Astrocyte (in vitro differentiated cells and primary cell): Measurements from ENCODE around the gene CNGA3. TPM values are rescaled to one million over a fixed set of nuclear protein-coding genes. Genes with fewer than 3 reads are reported as not detected.
A peak's percentile ranks its signal among the peaks of the same experiment; 100 is the strongest.

Experiments used
- DNase-seq: peaks from one replicate; pipeline ENCODE4 v3.0.0-alpha.2; 2010; ENCODE audit warnings: low read depth
- FAIRE-seq: peaks from 2 replicates; lab custom pipeline; 2011; peaks lifted over from hg19 to GRCh38; lab: Jason Lieb, UNC
- H2AFZ ChIP-seq: 2 replicates; pipeline ENCODE4 v1.6.0; 2012; ENCODE audit warnings: low read depth, low read length, inconsistent platforms
- H3K27ac ChIP-seq: 2 replicates; pipeline ENCODE4 v1.5.1; 2011; ENCODE audit warnings: low read depth, low read length, inconsistent platforms
- H3K27me3 ChIP-seq: 2 replicates; pipeline ENCODE4 v1.6.0; 2011; ENCODE audit warnings: low read length, inconsistent platforms; ENCODE audit not compliant: insufficient read depth
- H3K36me3 ChIP-seq: 2 replicates; pipeline ENCODE4 v1.5.1; 2011; ENCODE audit warnings: low read length, inconsistent platforms; ENCODE audit not compliant: insufficient read depth
- H3K4me1 ChIP-seq: 2 replicates; pipeline ENCODE4 v1.5.1; 2011; ENCODE audit warnings: low read length, inconsistent platforms; ENCODE audit not compliant: insufficient read depth
- H3K4me2 ChIP-seq: 2 replicates; pipeline ENCODE4 v1.6.0; 2012; ENCODE audit warnings: low read length, inconsistent platforms
- H3K4me3 ChIP-seq: 2 replicates; pipeline ENCODE4 v1.5.1; 2011; ENCODE audit warnings: low read depth, mild to moderate bottlenecking, low read length, inconsistent platforms; ENCODE audit not compliant: insufficient read depth
- H3K79me2 ChIP-seq: 2 replicates; pipeline ENCODE4 v1.6.0; 2012; ENCODE audit warnings: mild to moderate bottlenecking, low read length, inconsistent platforms; ENCODE audit not compliant: insufficient read depth
- H3K9ac ChIP-seq: 2 replicates; pipeline ENCODE4 v1.6.0; 2012; ENCODE audit warnings: mild to moderate bottlenecking, low read length, inconsistent platforms
- H3K9me3 ChIP-seq: 2 replicates; pipeline ENCODE4 v1.5.1; 2012; ENCODE audit warnings: low read depth, mild to moderate bottlenecking, low read length, inconsistent platforms; ENCODE audit not compliant: insufficient read depth
- H4K20me1 ChIP-seq: 2 replicates; pipeline ENCODE4 v1.6.0; 2012; ENCODE audit warnings: low read length, inconsistent platforms; ENCODE audit not compliant: insufficient read depth
- H3K27ac Mint-ChIP-seq: one replicate; pipeline ENCODE4 v1.8.0; 2021; ENCODE audit warnings: mild to moderate bottlenecking, mixed read lengths; ENCODE audit not compliant: unreplicated experiment
- H3K27me3 Mint-ChIP-seq: one replicate; pipeline ENCODE4 v1.8.0; 2021; ENCODE audit warnings: low read depth, mixed read lengths; ENCODE audit not compliant: unreplicated experiment
- H3K36me3 Mint-ChIP-seq: one replicate; pipeline ENCODE4 v1.8.0; 2021; ENCODE audit warnings: low read depth, mixed read lengths; ENCODE audit not compliant: unreplicated experiment
- H3K4me1 Mint-ChIP-seq: one replicate; pipeline ENCODE4 v1.8.0; 2021; ENCODE audit warnings: low read depth, mixed read lengths; ENCODE audit not compliant: unreplicated experiment
- H3K4me3 Mint-ChIP-seq: one replicate; pipeline ENCODE4 v1.8.0; 2021; ENCODE audit warnings: mild to moderate bottlenecking, moderate library complexity, mixed read lengths; ENCODE audit not compliant: unreplicated experiment
- H3K9me3 Mint-ChIP-seq: one replicate; pipeline ENCODE4 v1.8.0; 2021; ENCODE audit warnings: mild to moderate bottlenecking, mixed read lengths; ENCODE audit not compliant: unreplicated experiment
- EZH2 ChIP-seq: IDR thresholded peaks from 2 replicates; pipeline ENCODE4 v1.6.1; 2012; ENCODE audit warnings: mild to moderate bottlenecking, low read length, inconsistent platforms; ENCODE audit not compliant: insufficient read depth
- total RNA-seq: library from RNA; stranded (reverse); gene quantifications from 2 replicates; pipeline ENCODE4 v1.2.1, GENCODE V29; 2021
- TF ChIP-seq, protein P1 (sequence below): IDR thresholded peaks from 2 replicates; pipeline ENCODE4 v1.5.1; 2011; ENCODE audit warnings: low read depth, mild to moderate bottlenecking, inconsistent platforms, low read length, moderate library complexity; ENCODE audit not compliant: insufficient read depth

Gene CNGA3
- total RNA-seq, 1 donor from 2014 or later: not detected

DNA sequence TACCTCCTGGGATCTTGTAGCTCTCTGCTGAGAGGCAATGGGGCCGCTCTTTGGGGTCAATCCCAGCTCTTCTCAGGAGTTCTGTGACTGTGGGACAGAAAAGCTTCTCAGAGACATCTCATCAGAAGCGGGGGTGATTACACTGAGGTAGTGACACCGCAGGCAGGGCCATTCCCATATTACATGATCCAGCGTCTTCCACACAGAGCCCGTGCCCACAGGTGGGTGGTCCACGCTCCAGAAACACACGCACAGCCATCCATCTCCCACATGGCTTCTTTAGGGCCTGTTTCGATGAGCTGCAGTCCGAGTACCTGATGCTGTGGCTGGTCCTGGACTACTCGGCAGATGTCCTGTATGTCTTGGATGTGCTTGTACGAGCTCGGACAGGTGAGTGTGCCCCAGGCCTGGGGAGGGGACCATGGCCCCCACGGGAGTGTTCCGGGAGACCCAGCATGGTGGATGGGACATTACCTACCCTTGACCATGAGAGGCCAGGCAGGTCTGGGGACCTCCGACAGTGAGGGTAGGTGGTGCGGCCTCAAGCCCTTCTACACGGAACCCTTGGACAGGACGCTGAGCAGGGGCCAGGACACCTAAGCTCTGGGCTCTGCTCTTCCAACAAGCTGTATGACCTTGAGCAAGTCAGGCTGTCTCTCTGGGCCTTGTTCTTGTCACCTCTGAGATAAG is 45.5 kb downstream of the CNGA3 start:
- no peak overlapping the region for H3K27ac Mint-ChIP-seq
- H3K27me3 Mint-ChIP-seq: peaks cover 35% of the 10 kb centered on the region
- TF ChIP-seq EZH2: no peak
- TF ChIP-seq, protein P1, sequence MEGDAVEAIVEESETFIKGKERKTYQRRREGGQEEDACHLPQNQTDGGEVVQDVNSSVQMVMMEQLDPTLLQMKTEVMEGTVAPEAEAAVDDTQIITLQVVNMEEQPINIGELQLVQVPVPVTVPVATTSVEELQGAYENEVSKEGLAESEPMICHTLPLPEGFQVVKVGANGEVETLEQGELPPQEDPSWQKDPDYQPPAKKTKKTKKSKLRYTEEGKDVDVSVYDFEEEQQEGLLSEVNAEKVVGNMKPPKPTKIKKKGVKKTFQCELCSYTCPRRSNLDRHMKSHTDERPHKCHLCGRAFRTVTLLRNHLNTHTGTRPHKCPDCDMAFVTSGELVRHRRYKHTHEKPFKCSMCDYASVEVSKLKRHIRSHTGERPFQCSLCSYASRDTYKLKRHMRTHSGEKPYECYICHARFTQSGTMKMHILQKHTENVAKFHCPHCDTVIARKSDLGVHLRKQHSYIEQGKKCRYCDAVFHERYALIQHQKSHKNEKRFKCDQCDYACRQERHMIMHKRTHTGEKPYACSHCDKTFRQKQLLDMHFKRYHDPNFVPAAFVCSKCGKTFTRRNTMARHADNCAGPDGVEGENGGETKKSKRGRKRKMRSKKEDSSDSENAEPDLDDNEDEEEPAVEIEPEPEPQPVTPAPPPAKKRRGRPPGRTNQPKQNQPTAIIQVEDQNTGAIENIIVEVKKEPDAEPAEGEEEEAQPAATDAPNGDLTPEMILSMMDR: no peak
- H2AFZ ChIP-seq: no peak overlapping the region
- no peak overlapping the region for H3K9ac ChIP-seq
- DNase-seq: no peak
- no peak overlapping the region for H3K4me2 ChIP-seq
- no peaks in the 10 kb centered on the region for H3K36me3 Mint-ChIP-seq
- no peaks in the 10 kb centered on the region for H4K20me1 ChIP-seq
- H3K27me3 ChIP-seq: no peaks in the 10 kb centered on the region
- peaks cover 5% of the 10 kb centered on the region for H3K4me1 Mint-ChIP-seq
- no peaks in the 10 kb centered on the region for H3K4me1 ChIP-seq
- H3K9me3 ChIP-seq: no peaks in the 10 kb centered on the region
- no peak overlapping the region for H3K4me3 Mint-ChIP-seq
- no peaks in the 10 kb centered on the region for H3K79me2 ChIP-seq
- H3K36me3 ChIP-seq: no peaks in the 10 kb centered on the region
- H3K27ac ChIP-seq: no peak overlapping the region
- H3K9me3 Mint-ChIP-seq: no peaks in the 10 kb centered on the region
- FAIRE-seq: no peak
- H3K4me3 ChIP-seq: no peak overlapping the region

DNA sequence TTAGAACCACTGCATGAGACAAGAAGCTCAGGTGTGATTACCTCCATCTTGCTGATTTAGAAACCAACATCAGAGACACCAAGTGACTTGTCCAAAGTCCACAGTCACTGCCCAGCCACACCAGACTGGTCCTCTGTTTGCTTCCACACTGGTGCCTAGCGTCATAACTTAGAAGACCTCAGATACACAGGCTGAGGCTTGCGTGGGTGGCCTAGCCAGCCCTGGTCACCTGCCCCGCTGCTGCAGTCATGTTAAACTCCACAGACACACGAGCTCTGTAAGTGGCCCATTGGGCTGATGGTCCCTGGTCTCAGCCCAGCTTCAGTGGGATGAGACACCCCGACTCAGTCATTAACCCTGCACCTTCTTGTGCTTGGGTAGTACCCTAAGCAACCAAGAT is 47.1 kb downstream of the CNGA3 start:
- Histone ChIP-seq H3K4me1 (no peaks in the 10 kb centered on the region), H3K36me3 (no peaks in the 10 kb centered on the region), H2AFZ (no peak overlapping the region), H3K9me3 (no peaks in the 10 kb centered on the region), H3K9ac (no peak overlapping the region), H3K27me3 (no peaks in the 10 kb centered on the region), H3K4me3 (no peak overlapping the region), H3K27ac (no peak overlapping the region), H3K4me2 (no peak overlapping the region), H3K79me2 (no peaks in the 10 kb centered on the region), H4K20me1 (no peaks in the 10 kb centered on the region)
- DNase-seq (no peak), FAIRE-seq (no peak)
- Mint-ChIP-seq H3K27ac (no peak overlapping the region), H3K27me3 (peaks cover 29% of the 10 kb centered on the region), H3K36me3 (no peaks in the 10 kb centered on the region), H3K4me1 (peaks cover 5% of the 10 kb centered on the region), H3K4me3 (no peak overlapping the region), H3K9me3 (no peaks in the 10 kb centered on the region)
- no peak for TF ChIP-seq EZH2
- TF ChIP-seq, protein P1: no peak

DNA sequence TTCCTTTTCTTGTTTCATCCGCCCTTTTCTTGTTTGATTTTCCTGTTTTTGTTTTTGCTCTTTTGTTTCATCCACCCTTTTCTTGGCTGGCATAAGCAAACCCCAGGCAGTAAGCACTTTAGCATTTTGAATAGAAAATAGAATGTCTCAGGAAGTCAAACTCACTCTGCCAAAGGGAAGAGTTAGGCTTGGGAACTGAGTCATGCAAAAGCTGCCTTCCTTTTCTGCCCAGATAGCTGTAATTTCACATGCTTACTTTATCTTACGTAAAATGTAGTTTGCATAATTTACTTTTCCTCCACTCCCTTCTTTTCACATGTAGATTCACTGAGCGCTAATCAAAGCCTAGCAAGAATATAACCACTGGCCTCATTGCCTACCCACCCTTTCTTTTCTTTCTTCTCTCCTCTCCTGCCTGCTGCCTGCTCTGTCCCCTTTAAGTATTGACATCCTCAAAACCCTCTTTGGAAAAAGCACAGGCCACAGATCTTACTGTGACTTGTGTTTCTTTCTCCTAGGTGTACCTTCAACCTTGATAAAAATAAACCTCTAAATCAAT is 48.4 kb downstream of the CNGA3 start:
- DNase-seq (peak; percentile 14), FAIRE-seq (no peak)
- H3K36me3 Mint-ChIP-seq: no peaks in the 10 kb centered on the region
- H3K4me1 ChIP-seq: no peaks in the 10 kb centered on the region
- no peaks in the 10 kb centered on the region for H3K27me3 ChIP-seq
- no peaks in the 10 kb centered on the region for H3K9me3 ChIP-seq
- H3K9me3 Mint-ChIP-seq: no peaks in the 10 kb centered on the region
- H3K27me3 Mint-ChIP-seq: peaks cover 25% of the 10 kb centered on the region
- TF ChIP-seq, protein P1: no peak
- TF ChIP-seq EZH2: no peak
- H3K79me2 ChIP-seq: no peaks in the 10 kb centered on the region
- H3K36me3 ChIP-seq: no peaks in the 10 kb centered on the region
- H3K4me3 ChIP-seq: no peak overlapping the region
- no peak overlapping the region for H2AFZ ChIP-seq
- H3K4me1 Mint-ChIP-seq: peaks cover 5% of the 10 kb centered on the region
- no peak overlapping the region for H3K9ac ChIP-seq
- no peaks in the 10 kb centered on the region for H4K20me1 ChIP-seq
- H3K4me2 ChIP-seq: no peak overlapping the region
- H3K27ac ChIP-seq: no peak overlapping the region
- no peak overlapping the region for H3K27ac Mint-ChIP-seq
- no peak overlapping the region for H3K4me3 Mint-ChIP-seq
